Lower leg skin (tissue), 3 donors: Measurements from ENCODE around the gene AMD1.
"Not testable (repeated sequence)": the region's sequence is repeated elsewhere in the genome, so short reads cannot be mapped to it uniquely, and the experiment has no call there.

Experiments
- CTCF ChIP-seq, 3 donors: fragments of 450-650 bp; IDR thresholded peaks; one replicate each; pipeline ENCODE4 v1.5.1; 2016; ENCODE audit warnings: antibody characterized with exemption in 3 of 3, mild to moderate bottlenecking in 3 of 3, moderate library complexity in 2 of 3
- POLR2A ChIP-seq, 2 donors: fragments of 450-650 bp; IDR thresholded peaks; one replicate each; pipeline ENCODE4 v1.6.1; 2016 to 2017; ENCODE audit warnings: antibody characterized with exemption in 2 of 2, mild to moderate bottlenecking in 1 of 2, moderate library complexity in 1 of 2

DNA sequence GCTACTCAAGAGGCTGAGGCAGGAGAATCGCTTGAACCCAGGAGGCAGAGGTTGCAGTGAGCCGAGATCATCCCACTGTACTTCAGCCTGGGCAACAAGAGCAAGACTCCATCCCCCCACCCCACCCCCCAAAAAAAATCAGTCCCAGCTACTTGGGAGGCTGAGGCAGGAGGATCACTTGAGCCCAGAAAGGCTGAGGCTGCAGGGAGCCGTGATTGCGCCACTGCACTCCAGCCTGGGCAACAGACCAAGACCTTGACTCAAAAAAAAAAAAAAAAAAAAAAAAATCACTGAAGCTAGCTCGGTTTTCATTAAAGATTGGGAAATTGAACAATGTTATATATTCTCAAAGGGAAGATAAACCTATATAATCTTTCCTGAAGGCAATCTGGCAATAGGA is 38.8 kb upstream of the AMD1 start:
- TF ChIP-seq POLR2A, CTCF (IDR thresholded peaks at IDR 0.05): not testable (repeated sequence)
